Fibroblast of lung (primary cell): ENCODE data around the gene AKNA. TPM values are rescaled to one million over a fixed set of nuclear protein-coding genes. Genes with fewer than 3 reads are reported as not detected.

ENCODE experiments used
- DNase-seq, 2 donors: peaks; one replicate each; pipeline versions ENCODE4 v3.0.0 to v3.0.0-alpha.2; 2010; ENCODE audit warnings: low read depth in 2 of 2
- H2AFZ ChIP-seq: 2 replicates; pipeline ENCODE4 v1.5.1; 2012; ENCODE audit warnings: low read length, control low read depth, inconsistent platforms
- H3K27ac ChIP-seq: 2 replicates; pipeline ENCODE4 v1.5.1; 2011; ENCODE audit warnings: low read length, control low read depth; ENCODE audit not compliant: insufficient read depth
- H3K27me3 ChIP-seq: 2 replicates; pipeline ENCODE4 v1.5.1; 2011; ENCODE audit warnings: mild to moderate bottlenecking, low read length; ENCODE audit not compliant: control insufficient read depth, insufficient read depth
- H3K36me3 ChIP-seq: 2 replicates; pipeline ENCODE4 v1.5.1; 2011; ENCODE audit warnings: low read length; ENCODE audit not compliant: control insufficient read depth, insufficient read depth
- H3K4me1 ChIP-seq: 2 replicates; pipeline ENCODE4 v1.5.1; 2011; ENCODE audit warnings: low read length; ENCODE audit not compliant: control insufficient read depth, insufficient read depth; ENCODE audit errors: extremely low read depth
- H3K4me2 ChIP-seq: 2 replicates; pipeline ENCODE4 v1.5.1; 2011; ENCODE audit warnings: low read length, control low read depth; ENCODE audit not compliant: insufficient read depth; ENCODE audit errors: extremely low read depth
- H3K4me3 ChIP-seq, 4 experiments: fragments of 200-600 bp in 1 of 4; sonication (generic) in 1 of 4; replicated peaks in 1 of 4; 2 replicates each; pipeline ENCODE4 v1.5.1; 2011 to 2016; ENCODE audit warnings: low read length in 4 of 4, low read depth in 3 of 4, mild to moderate bottlenecking in 3 of 4, control low read depth in 2 of 4, inconsistent platforms in 1 of 4, mixed read lengths in 1 of 4; ENCODE audit not compliant: insufficient read depth in 1 of 4; ENCODE audit errors: control extremely low read depth in 1 of 4
- H3K79me2 ChIP-seq: 2 replicates; pipeline ENCODE4 v1.5.1; 2012; ENCODE audit warnings: mild to moderate bottlenecking, low read length, inconsistent platforms; ENCODE audit not compliant: control insufficient read depth, insufficient read depth
- H3K9ac ChIP-seq: 2 replicates; pipeline ENCODE4 v1.5.1; 2011; ENCODE audit warnings: mild to moderate bottlenecking, low read length, control low read depth; ENCODE audit not compliant: insufficient read depth
- H3K9me3 ChIP-seq: 2 replicates; pipeline ENCODE4 v1.5.1; 2012; ENCODE audit warnings: low read depth, low read length; ENCODE audit not compliant: control insufficient read depth, insufficient read depth
- H4K20me1 ChIP-seq: 2 replicates; pipeline ENCODE4 v1.5.1; 2011; ENCODE audit warnings: low read length; ENCODE audit not compliant: control insufficient read depth, insufficient read depth; ENCODE audit errors: extremely low read depth
- CTCF ChIP-seq, 2 donors: IDR thresholded peaks in 1 of 2; conservative IDR thresholded peaks in 1 of 2; 1 replicate in 1 of 2; 2 replicates in 1 of 2; pipeline ENCODE4 v1.5.1; 2011 to 2012; ENCODE audit warnings: low read length in 2 of 2, control low read depth in 1 of 2, inconsistent platforms in 1 of 2, low read depth in 1 of 2, mild to moderate bottlenecking in 1 of 2
- EZH2 ChIP-seq: IDR thresholded peaks from 2 replicates; pipeline ENCODE4 v1.5.1; 2012; ENCODE audit warnings: low read length, control low read depth, mild to moderate bottlenecking; ENCODE audit errors: missing control alignments
- polyA plus RNA-seq, 2 donors: library from polyadenylated mRNA; depleted of rRNA in 1 of 2; stranded (reverse) in 1 of 2; unstranded in 1 of 2; fragments of >200 nt; gene quantifications; 2 replicates each; pipeline ENCODE4 v1.2.1, GENCODE V29; 2011 to 2012; ENCODE audit warnings: missing spikeins in 1 of 2
- total RNA-seq: library from RNA; depleted of rRNA; stranded (reverse); fragments of >200 nt; gene quantifications from 2 replicates; pipeline ENCODE4 v1.2.1, GENCODE V29; 2014

AKNA gene
- total and polyA plus RNA-seq, 2 donors (not counting 1 experiment from before 2014, with no cell fraction given), result 5.6 to 19.3 TPM

- no peak for TF ChIP-seq CTCF (conservative IDR thresholded peaks at IDR 0.05 in 1 of 2, IDR thresholded peaks at IDR 0.05 in 1 of 2; ENCODE audit: low read depth in 1 of 2, low read length in 2 of 2)
- peak; percentile 21 for TF ChIP-seq EZH2
- Histone ChIP-seq H3K9me3 (no peaks in the 10 kb centered on the region), H4K20me1 (no peaks in the 10 kb centered on the region), H3K9ac (no peak overlapping the region), H3K27me3 (peaks cover 5% of the 10 kb centered on the region), H3K79me2 (no peaks in the 10 kb centered on the region), H3K4me3 (no peak overlapping the region), H3K4me1 (no peaks in the 10 kb centered on the region), H2AFZ (no peak overlapping the region), H3K36me3 (no peaks in the 10 kb centered on the region), H3K4me2 (no peak overlapping the region), H3K27ac (no peak overlapping the region)
- peak; percentile 74 to 78 for DNase-seq
Observed at GRCh38 chr9:114413861-114414301, 26.1 kb upstream of the AKNA start.

GRCh38 chr9:114412048-114412683 is 24.4 kb upstream of the AKNA start:
- no peak overlapping the region for H3K27ac ChIP-seq
- H3K9me3 ChIP-seq, result no peaks in the 10 kb centered on the region
- no peak for DNase-seq
- no peaks in the 10 kb centered on the region for H3K36me3 ChIP-seq
- no peaks in the 10 kb centered on the region for H3K4me1 ChIP-seq
- H3K79me2 ChIP-seq, result no peaks in the 10 kb centered on the region
- H3K27me3 ChIP-seq, result peaks cover 3% of the 10 kb centered on the region
- no peak for TF ChIP-seq EZH2
- no peak for TF ChIP-seq CTCF (conservative IDR thresholded peaks at IDR 0.05 in 1 of 2, IDR thresholded peaks at IDR 0.05 in 1 of 2; ENCODE audit: low read depth in 1 of 2, low read length in 2 of 2)
- H4K20me1 ChIP-seq, result no peaks in the 10 kb centered on the region
- no peak overlapping the region for H3K4me2 ChIP-seq
- H3K4me3 ChIP-seq, result no peak overlapping the region
- no peak overlapping the region for H3K9ac ChIP-seq
- H2AFZ ChIP-seq, result no peak overlapping the region

- TF ChIP-seq CTCF (conservative IDR thresholded peaks at IDR 0.05 in 1 of 2, IDR thresholded peaks at IDR 0.05 in 1 of 2; ENCODE audit: low read depth in 1 of 2, low read length in 2 of 2) (no peak), EZH2 (no peak)
- no peak overlapping the region for H3K4me3 ChIP-seq
- H3K4me2 ChIP-seq, result no peak overlapping the region
Observed at GRCh38 chr9:114411452-114411851, 23.7 kb upstream of the AKNA start.

More at GRCh38 chr9:114411452-114411851, 23.7 kb upstream of the AKNA start:
- no peak overlapping the region for H3K27ac ChIP-seq
- no peak for DNase-seq
- H3K27me3 ChIP-seq, result peaks cover 3% of the 10 kb centered on the region
- no peak overlapping the region for H3K9ac ChIP-seq
- H2AFZ ChIP-seq, result no peak overlapping the region
- H3K36me3 ChIP-seq, result no peaks in the 10 kb centered on the region
- no peaks in the 10 kb centered on the region for H3K79me2 ChIP-seq
- no peaks in the 10 kb centered on the region for H4K20me1 ChIP-seq
- H3K4me1 ChIP-seq, result no peaks in the 10 kb centered on the region
- H3K9me3 ChIP-seq, result no peaks in the 10 kb centered on the region
